ENCODE results near the gene HSPE1.

DNA sequence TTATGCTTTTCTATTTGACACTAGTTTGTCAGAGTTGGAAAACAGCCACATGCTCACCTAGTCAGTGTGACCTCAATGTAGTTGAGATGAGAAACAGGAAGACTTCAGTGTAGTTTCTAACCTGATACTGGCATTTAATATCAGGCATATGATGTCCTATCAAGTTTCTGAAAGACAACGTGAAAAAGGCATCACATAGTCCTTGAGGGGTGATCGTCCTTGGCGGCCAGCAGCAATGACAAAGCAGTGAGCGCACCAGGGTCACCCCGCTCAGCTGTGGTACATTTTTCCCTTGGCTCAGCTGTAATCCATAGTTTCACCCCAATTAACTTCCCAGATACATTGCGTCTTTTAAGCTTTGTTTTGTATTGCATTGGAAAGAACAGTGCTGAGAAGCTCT is 4.3 kb downstream of the HSPE1 start:
- TF ChIP-seq, protein P1, sequence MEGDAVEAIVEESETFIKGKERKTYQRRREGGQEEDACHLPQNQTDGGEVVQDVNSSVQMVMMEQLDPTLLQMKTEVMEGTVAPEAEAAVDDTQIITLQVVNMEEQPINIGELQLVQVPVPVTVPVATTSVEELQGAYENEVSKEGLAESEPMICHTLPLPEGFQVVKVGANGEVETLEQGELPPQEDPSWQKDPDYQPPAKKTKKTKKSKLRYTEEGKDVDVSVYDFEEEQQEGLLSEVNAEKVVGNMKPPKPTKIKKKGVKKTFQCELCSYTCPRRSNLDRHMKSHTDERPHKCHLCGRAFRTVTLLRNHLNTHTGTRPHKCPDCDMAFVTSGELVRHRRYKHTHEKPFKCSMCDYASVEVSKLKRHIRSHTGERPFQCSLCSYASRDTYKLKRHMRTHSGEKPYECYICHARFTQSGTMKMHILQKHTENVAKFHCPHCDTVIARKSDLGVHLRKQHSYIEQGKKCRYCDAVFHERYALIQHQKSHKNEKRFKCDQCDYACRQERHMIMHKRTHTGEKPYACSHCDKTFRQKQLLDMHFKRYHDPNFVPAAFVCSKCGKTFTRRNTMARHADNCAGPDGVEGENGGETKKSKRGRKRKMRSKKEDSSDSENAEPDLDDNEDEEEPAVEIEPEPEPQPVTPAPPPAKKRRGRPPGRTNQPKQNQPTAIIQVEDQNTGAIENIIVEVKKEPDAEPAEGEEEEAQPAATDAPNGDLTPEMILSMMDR (IDR thresholded peaks at IDR 0.05 in 2 of 3, conservative IDR thresholded peaks at IDR 0.05 in 1 of 3; ENCODE audit: borderline replicate concordance in 1 of 3, insufficient read depth in 1 of 3, low read depth in 2 of 3, low read length in 2 of 3), result no peak
- no peak for TF ChIP-seq MAX (IDR thresholded peaks at IDR 0.05)
- TF ChIP-seq YY1 (IDR thresholded peaks at IDR 0.05; ENCODE audit: extremely low read depth, insufficient replicate concordance, low read depth, low read length), result no peak
